Activated T-cell treated with anti-CD3 and anti-CD28 coated beads for 1 hour (primary cell): Measurements from ENCODE around the gene RBM20.

ENCODE experiments used
- DNase-seq: peaks from one replicate; pipeline ENCODE4 v3.0.0-alpha.2; 2020; ENCODE audit warnings: low read depth

RBM20 gene

GRCh38 chr10:110811791-110812581 lies 167.8 kb downstream of the RBM20 start:
- DNase-seq, result no peak

GRCh38 chr10:110812583-110812982 lies 168.4 kb downstream of the RBM20 start:
- DNase-seq, result no peak

- no peak for DNase-seq
Observed at GRCh38 chr10:110813743-110814472, 169.8 kb downstream of the RBM20 start.

- DNase-seq, result no peak
Observed at GRCh38 chr10:110815354-110816004, 171.3 kb downstream of the RBM20 start.

GRCh38 chr10:110817614-110818013 lies 173.5 kb downstream of the RBM20 start:
- DNase-seq, result no peak

- no peak for DNase-seq
Observed at GRCh38 chr10:110818311-110819256, 174.4 kb downstream of the RBM20 start.

GRCh38 chr10:110820321-110820814 lies 176.2 kb downstream of the RBM20 start:
- DNase-seq, result no peak

GRCh38 chr10:110821508-110821907 lies 177.4 kb downstream of the RBM20 start:
- DNase-seq, result no peak

- no peak for DNase-seq
Observed at GRCh38 chr10:110822035-110822711, 178.0 kb downstream of the RBM20 start.

GRCh38 chr10:110822712-110823311 lies 178.7 kb downstream of the RBM20 start:
- DNase-seq, result no peak

- no peak for DNase-seq
Observed at GRCh38 chr10:110824152-110824441, 180.0 kb downstream of the RBM20 start.

GRCh38 chr10:110824660-110825059 lies 180.5 kb downstream of the RBM20 start:
- DNase-seq, result no peak

- DNase-seq, result no peak
Observed at GRCh38 chr10:110825508-110825907, 181.4 kb downstream of the RBM20 start.

GRCh38 chr10:110827410-110827809 lies 183.3 kb downstream of the RBM20 start:
- no peak for DNase-seq

- no peak for DNase-seq
Observed at GRCh38 chr10:110827875-110828274, 183.7 kb downstream of the RBM20 start.

- no peak for DNase-seq
Observed at GRCh38 chr10:110828525-110828924, 184.4 kb downstream of the RBM20 start.

GRCh38 chr10:110829721-110830410 lies 185.7 kb downstream of the RBM20 start:
- no peak for DNase-seq

GRCh38 chr10:110833234-110833940 lies 189.3 kb downstream of the RBM20 start:
- no peak for DNase-seq

- no peak for DNase-seq
Observed at GRCh38 chr10:110833941-110834628, 189.9 kb downstream of the RBM20 start.
